LNCAP (cell line): Measurements from ENCODE around the gene CAPN10.

Experiments
- CTCF ChIP-seq: fragments of 450-650 bp; IDR thresholded peaks from 2 replicates; pipeline ENCODE4 v1.5.1; 2017; ENCODE audit warnings: mild to moderate bottlenecking

Gene CAPN10

GRCh38 chr2:240646900-240647502 lies 60.5 kb downstream of the CAPN10 start:
- no peak for TF ChIP-seq CTCF

GRCh38 chr2:240647503-240648154 lies 61.1 kb downstream of the CAPN10 start:
- no peak for TF ChIP-seq CTCF

GRCh38 chr2:240648155-240648649 lies 61.7 kb downstream of the CAPN10 start:
- no peak for TF ChIP-seq CTCF
